K562 (cell line): Measurements from ENCODE around the gene BECN2. TPM values are rescaled to one million over a fixed set of nuclear protein-coding genes. Genes with fewer than 3 reads are reported as not detected.
A peak's percentile ranks its signal among the peaks of the same experiment; 100 is the strongest.

ENCODE experiments used
- ATAC-seq: fragments of 200-7000 bp; cut with Tn5 transposase; 3 replicates; pipeline ENCODE4 v1.9.1; 2020; ENCODE audit warnings: moderate library complexity
- BruUV-seq: library from RNA; stranded (reverse); fragments of 400-500 nt; replicated peaks from 2 replicates; lab custom pipeline; 2021; lab: Mats Ljungman, UMichigan
- CTCF ChIA-PET: fragments of 300-600 bp; formaldehyde crosslinking; extraction: SDS; loops from one replicate; lab custom pipeline; 2021; ENCODE audit warnings: low intra/inter-chr PET ratio; lab: Yijun Ruan, JAX
- POLR2A ChIA-PET: fragments of 300-600, 350-650 bp; sonication (Branson Sonifier 250); formaldehyde crosslinking; extraction: SDS; loops from one replicate; lab custom pipeline; 2021; ENCODE audit warnings: antibody characterized with exemption, inconsistent platforms; lab: Yijun Ruan, JAX
- DNase-seq, 4 experiments: peaks; one replicate each; pipeline versions ENCODE4 v3.0.0 to v3.0.0-alpha.2; 2011 to 2018; ENCODE audit warnings: low spot score in 3 of 4, mixed read lengths in 3 of 4; ENCODE audit errors: extremely low read depth in 1 of 4
- FAIRE-seq: peaks from 2 replicates; lab custom pipeline; 2011; peaks lifted over from hg19 to GRCh38; lab: Jason Lieb, UNC
- H2AFZ ChIP-seq: 2 replicates; pipeline ENCODE4 v1.6.0; 2011; ENCODE audit warnings: low read depth, low read length, control low read depth, inconsistent platforms
- H3K27ac ChIP-seq: fragments of 200-600 bp; 3 replicates; pipeline ENCODE4 v1.8.0; 2011; ENCODE audit warnings: low read depth, mild to moderate bottlenecking, control low read depth, inconsistent platforms, low read length, moderate library complexity, mixed read lengths; ENCODE audit errors: extremely low read depth
- H3K27me3 ChIP-seq, 2 experiments: fragments of 300-600 bp in 1 of 2; 2 replicates in 1 of 2; 3 replicates in 1 of 2; pipeline versions ENCODE4 v1.6.0 to v1.8.0; 2011; ENCODE audit warnings: inconsistent platforms in 2 of 2, low read length in 2 of 2, mild to moderate bottlenecking in 1 of 2, mixed read lengths in 1 of 2, moderate library complexity in 1 of 2; ENCODE audit not compliant: control insufficient read depth in 2 of 2, insufficient read depth in 2 of 2
- H3K36me3 ChIP-seq: fragments of 300-600 bp; 3 replicates; pipeline ENCODE4 v1.8.0; 2011; ENCODE audit warnings: mild to moderate bottlenecking, low read length, inconsistent platforms; ENCODE audit not compliant: control insufficient read depth, insufficient read depth
- H3K4me1 ChIP-seq, 2 experiments: fragments of 200-600 bp in 1 of 2; replicated peaks in 1 of 2; 2 replicates in 1 of 2; 3 replicates in 1 of 2; pipeline versions ENCODE4 v1.5.1 to v1.8.0; 2011; ENCODE audit warnings: inconsistent platforms in 2 of 2, low read length in 2 of 2, mild to moderate bottlenecking in 1 of 2, mixed read lengths in 1 of 2, moderate library complexity in 1 of 2; ENCODE audit not compliant: control insufficient read depth in 2 of 2, insufficient read depth in 2 of 2
- H3K4me2 ChIP-seq: 2 replicates; pipeline ENCODE4 v1.6.1; 2011; ENCODE audit warnings: low read length, control low read depth, inconsistent platforms, mixed read lengths; ENCODE audit not compliant: insufficient read depth
- H3K4me3 ChIP-seq: fragments of 200-600 bp; sonication (generic), shearing (Covaris generic); 2 replicates; pipeline ENCODE4 v1.5.1; 2016; ENCODE audit warnings: control low read depth, inconsistent platforms
- H3K79me2 ChIP-seq: fragments of 200-600 bp; 3 replicates; pipeline ENCODE4 v1.8.0; 2011; ENCODE audit warnings: low read length, inconsistent platforms; ENCODE audit not compliant: control insufficient read depth, insufficient read depth
- H3K9ac ChIP-seq, 2 experiments: 2 replicates each; pipeline versions ENCODE4 v1.6.0 to v1.6.1; 2011; ENCODE audit warnings: low read depth in 2 of 2, low read length in 2 of 2, control low read depth in 1 of 2, inconsistent platforms in 1 of 2, mild to moderate bottlenecking in 1 of 2, mixed read lengths in 1 of 2; ENCODE audit not compliant: insufficient read depth in 1 of 2
- H3K9me1 ChIP-seq: one replicate; pipeline ENCODE4 v1.6.0; 2011; ENCODE audit warnings: inconsistent platforms, mild to moderate bottlenecking, low read length, moderate library complexity; ENCODE audit not compliant: control insufficient read depth, insufficient read depth
- H3K9me3 ChIP-seq: replicated peaks from 2 replicates; pipeline ENCODE4 v1.5.1; 2011; ENCODE audit warnings: low read depth, low read length, inconsistent platforms; ENCODE audit not compliant: control insufficient read depth, insufficient read depth
- H4K20me1 ChIP-seq: replicated peaks from 2 replicates; pipeline ENCODE4 v1.6.1; 2011; ENCODE audit warnings: low read length, inconsistent platforms, mixed read lengths; ENCODE audit not compliant: control insufficient read depth, insufficient read depth
- BHLHE40 ChIP-seq: IDR thresholded peaks from 2 replicates; pipeline ENCODE4 v1.6.1; 2011; ENCODE audit warnings: low read length, improper control_type of control experiment
- CBFB ChIP-seq: sonication (generic); formaldehyde crosslinking; IDR thresholded peaks from 2 replicates; pipeline ENCODE4 v1.4.0; 2020; ENCODE audit warnings: mild to moderate bottlenecking, missing genetic modification reagents
- FOXA3 ChIP-seq, 2 experiments: fragments of 450-650 bp in 1 of 2; sonication (generic) in 1 of 2; formaldehyde crosslinking; IDR thresholded peaks in 1 of 2; conservative IDR thresholded peaks in 1 of 2; 2 replicates each; pipeline versions ENCODE4 v1.4.0 to v1.8.0; 2020 to 2022; ENCODE audit warnings: mild to moderate bottlenecking in 2 of 2, missing genetic modification reagents in 1 of 2
- WGBS: fragments of 100-300 bp; shearing (Covaris generic); methylation state at CpG from one replicate; pipeline ENCODE4 v1.1.6; 2016; ENCODE audit warnings: low coverage, mixed read lengths; ENCODE audit not compliant: insufficient coverage; ENCODE audit errors: missing lambda C conversion rate; 5-methylcytosine and 5-hydroxymethylcytosine counted together
- in situ Hi-C: fragments of 300-500 bp; cut with MboI; formaldehyde crosslinking; loops from 4 replicates; pipeline ENCODE4 v1.15.0; 2018; ENCODE audit warnings: inconsistent platforms, mixed read lengths
- intact Hi-C: fragments of 100-400 bp; cut with micrococcal nuclease; formaldehyde crosslinking; loops from 2 replicates; pipeline ENCODE4 v1.14.2; 2022
- polyA plus RNA-seq, 8 experiments: library from polyadenylated mRNA; depleted of rRNA in 4 of 8; stranded (reverse) in 5 of 8; unstranded in 3 of 8; fragments of >200 nt; fragmentation: Nextera tagmentation in 2 of 8; fragmentation: Illumina TruSeq in 1 of 8; extraction: Ambion mirVana in 2 of 8; extraction: Trizol in 1 of 8; gene quantifications; 2 replicates each; pipeline versions ENCODE4 v1.2.1 to v1.2.3, GENCODE V29; 2011 to 2014; ENCODE audit warnings: inconsistent platforms in 1 of 8, missing spikeins in 1 of 8
- total RNA-seq, 7 experiments: library from RNA; depleted of rRNA in 6 of 7; stranded (reverse); fragments of >200 nt in 6 of 7; fragmentation: Illumina TruSeq in 2 of 7; extraction: Trizol in 2 of 7; gene quantifications; 2 replicates each; pipeline versions ENCODE4 v1.2.1 to v1.2.3, GENCODE V29; 2011 to 2021; ENCODE audit warnings: low replicate concordance in 1 of 7
- TF ChIP-seq, protein P1 (sequence below): fragments of 200-800 bp; sonication (Bioruptor generic); IDR thresholded peaks from 2 replicates; pipeline ENCODE4 v1.6.1; 2017; ENCODE audit warnings: missing genetic modification characterization, missing compliant biosample characterization

Gene BECN2
- total and polyA plus RNA-seq, 9 of the 15 experiments (the other 6 are each of a cell fraction or from before 2014, with no cell fraction given): not detected

DNA sequence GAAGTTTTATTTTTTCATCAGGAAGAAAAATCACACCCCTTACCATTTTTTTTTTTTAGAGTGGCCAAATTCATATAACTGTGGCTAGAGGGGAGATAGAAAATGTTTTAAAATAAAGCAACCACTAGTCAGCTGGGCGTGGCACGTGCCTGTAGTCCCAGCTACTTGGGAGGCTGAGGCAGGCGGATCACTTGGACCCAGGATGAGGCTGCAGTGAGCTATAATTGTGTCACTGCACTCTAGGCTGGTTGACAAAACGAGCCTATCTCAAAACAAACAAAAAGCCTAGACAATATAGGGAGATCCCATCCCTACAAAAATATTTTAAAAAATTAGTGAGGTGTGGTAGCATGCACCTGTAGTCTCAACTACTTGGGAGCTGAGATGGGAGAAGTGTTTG is 14.8 kb upstream of the BECN2 start:
- no peak overlapping the region for H3K27ac ChIP-seq
- H3K4me3 ChIP-seq: no peak overlapping the region
- no peak overlapping the region for H3K9ac ChIP-seq
- H3K9me1 ChIP-seq: no peaks in the 10 kb centered on the region
- in situ Hi-C loops: no loop called here
- peaks cover 0 to 2% of the 10 kb centered on the region in 2 experiments; a peak in 3 of 5 replicates for H3K4me1 ChIP-seq
- POLR2A ChIA-PET: no interaction called here
- ATAC-seq: no peak
- H4K20me1 ChIP-seq: no peaks in the 10 kb centered on the region
- no peak for DNase-seq
- CTCF ChIA-PET: no interaction called here
- H3K36me3 ChIP-seq: no peaks in the 10 kb centered on the region
- BruUV-seq: no TSS peak
- H3K79me2 ChIP-seq: no peaks in the 10 kb centered on the region
- H3K27me3 ChIP-seq: peaks cover 0 to 5% of the 10 kb centered on the region in 2 experiments; a peak in 1 of 5 replicates
- TF ChIP-seq FOXA3 (CRISPR knock-in tag; conservative IDR thresholded peaks at IDR 0.05 in 1 of 2, IDR thresholded peaks at IDR 0.05 in 1 of 2) (no peak), BHLHE40 (peak; percentile 43; the same call in 1 of the 2 replicates), CBFB (CRISPR knock-in tag) (no peak)
- TF ChIP-seq, protein P1, sequence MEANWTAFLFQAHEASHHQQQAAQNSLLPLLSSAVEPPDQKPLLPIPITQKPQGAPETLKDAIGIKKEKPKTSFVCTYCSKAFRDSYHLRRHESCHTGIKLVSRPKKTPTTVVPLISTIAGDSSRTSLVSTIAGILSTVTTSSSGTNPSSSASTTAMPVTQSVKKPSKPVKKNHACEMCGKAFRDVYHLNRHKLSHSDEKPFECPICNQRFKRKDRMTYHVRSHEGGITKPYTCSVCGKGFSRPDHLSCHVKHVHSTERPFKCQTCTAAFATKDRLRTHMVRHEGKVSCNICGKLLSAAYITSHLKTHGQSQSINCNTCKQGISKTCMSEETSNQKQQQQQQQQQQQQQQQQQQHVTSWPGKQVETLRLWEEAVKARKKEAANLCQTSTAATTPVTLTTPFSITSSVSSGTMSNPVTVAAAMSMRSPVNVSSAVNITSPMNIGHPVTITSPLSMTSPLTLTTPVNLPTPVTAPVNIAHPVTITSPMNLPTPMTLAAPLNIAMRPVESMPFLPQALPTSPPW (CRISPR knock-in tag): no peak
- no peaks in the 10 kb centered on the region for H3K9me3 ChIP-seq
- no peak overlapping the region for H2AFZ ChIP-seq
- no peak for FAIRE-seq
- intact Hi-C loops: no loop called here
- 18% methylated on average over 4 of the region's 4 CpGs for WGBS
- H3K4me2 ChIP-seq: no peak overlapping the region
